HG03097 (cell line): ENCODE measurements around the gene CST7.

ENCODE experiments used
- ATAC-seq: cut with Tn5 transposase; IDR thresholded peaks from one replicate; pipeline ENCODE4 v1.9.1; 2021; ENCODE audit not compliant: unreplicated experiment, low FRiP score

Gene CST7

GRCh38 chr20:24983896-24984295 lies 34.8 kb downstream of the CST7 start:
- ATAC-seq: no peak

GRCh38 chr20:24984961-24985640 lies 36.0 kb downstream of the CST7 start:
- no peak for ATAC-seq

GRCh38 chr20:24985802-24986201 lies 36.7 kb downstream of the CST7 start:
- no peak for ATAC-seq

- ATAC-seq: no peak
Observed at GRCh38 chr20:24986436-24987015, 37.5 kb downstream of the CST7 start.

GRCh38 chr20:24987244-24987643 lies 38.2 kb downstream of the CST7 start:
- ATAC-seq: no peak

GRCh38 chr20:24987873-24988835 lies 39.1 kb downstream of the CST7 start:
- ATAC-seq: no peak

- ATAC-seq: no peak
Observed at GRCh38 chr20:24989162-24989561, 40.1 kb downstream of the CST7 start.

- ATAC-seq: no peak
Observed at GRCh38 chr20:24990810-24991252, 41.8 kb downstream of the CST7 start.

- peak; percentile 22 for ATAC-seq
Observed at GRCh38 chr20:24991897-24992486, 42.9 kb downstream of the CST7 start.

GRCh38 chr20:24992487-24993205 lies 43.6 kb downstream of the CST7 start, which contains the start of gene APMAP:
APMAP (minus strand) TSS chr20:24992751; CDS start chr20:24992688, 63 bp downstream.
- ATAC-seq: peak; percentile 93

GRCh38 chr20:24993337-24994185 lies 44.5 kb downstream of the CST7 start:
- no peak for ATAC-seq

- ATAC-seq: no peak
Observed at GRCh38 chr20:24994186-24994465, 45.1 kb downstream of the CST7 start.

GRCh38 chr20:24994470-24995368 lies 45.6 kb downstream of the CST7 start:
- ATAC-seq: no peak

GRCh38 chr20:24995741-24996448 lies 46.8 kb downstream of the CST7 start:
- no peak for ATAC-seq

- ATAC-seq: no peak
Observed at GRCh38 chr20:24996449-24997377, 47.6 kb downstream of the CST7 start.

- ATAC-seq: no peak
Observed at GRCh38 chr20:24998121-24998520, 49.1 kb downstream of the CST7 start.
